Measurements from ENCODE around the gene DHFR.
"Not testable (repeated sequence)": the region's sequence is repeated elsewhere in the genome, so short reads cannot be mapped to it uniquely, and the experiment has no call there.

Gene DHFR

GRCh38 chr5:80597500-80597899 lies 57.3 kb downstream of the DHFR start:
- Mint-ChIP-seq H3K9me3 (no peaks in the 10 kb centered on the region), H3K36me3 (ENCODE audit: low read depth) (no peaks in the 10 kb centered on the region), H3K4me1 (ENCODE audit: low read depth) (no peaks in the 10 kb centered on the region), H3K27me3 (no peaks in the 10 kb centered on the region), H3K4me3 (no peak overlapping the region), H3K27ac (no peak overlapping the region)
- DNase-seq, result no peak

GRCh38 chr5:80594810-80595209 lies 60.0 kb downstream of the DHFR start:
- Mint-ChIP-seq H3K36me3 (ENCODE audit: low read depth) (no peaks in the 10 kb centered on the region), H3K4me3 (no peak overlapping the region), H3K27ac (no peak overlapping the region), H3K4me1 (ENCODE audit: low read depth) (no peaks in the 10 kb centered on the region), H3K27me3 (no peaks in the 10 kb centered on the region), H3K9me3 (no peaks in the 10 kb centered on the region)
- no peak for DNase-seq

- Mint-ChIP-seq H3K27me3 (no peaks in the 10 kb centered on the region), H3K27ac (no peak overlapping the region), H3K9me3 (no peaks in the 10 kb centered on the region), H3K4me3 (no peak overlapping the region), H3K36me3 (ENCODE audit: low read depth) (no peaks in the 10 kb centered on the region), H3K4me1 (ENCODE audit: low read depth) (no peaks in the 10 kb centered on the region)
- no peak for DNase-seq
Observed at GRCh38 chr5:80592761-80593160, 62.0 kb downstream of the DHFR start.

- no peak overlapping the region for H3K27ac Mint-ChIP-seq
- no peaks in the 10 kb centered on the region for H3K36me3 Mint-ChIP-seq (ENCODE audit: low read depth)
- H3K27me3 Mint-ChIP-seq, result no peaks in the 10 kb centered on the region
- no peak overlapping the region for H3K4me3 Mint-ChIP-seq
- no peaks in the 10 kb centered on the region for H3K9me3 Mint-ChIP-seq
- H3K4me1 Mint-ChIP-seq (ENCODE audit: low read depth), result no peaks in the 10 kb centered on the region
- no peak for DNase-seq
Observed at GRCh38 chr5:80592105-80592504, 62.7 kb downstream of the DHFR start.

GRCh38 chr5:80591352-80591751 lies 63.4 kb downstream of the DHFR start:
- H3K9me3 Mint-ChIP-seq, result no peaks in the 10 kb centered on the region
- no peak overlapping the region for H3K27ac Mint-ChIP-seq
- no peaks in the 10 kb centered on the region for H3K36me3 Mint-ChIP-seq (ENCODE audit: low read depth)
- DNase-seq, result no peak
- peaks cover 4% of the 10 kb centered on the region for H3K27me3 Mint-ChIP-seq
- no peaks in the 10 kb centered on the region for H3K4me1 Mint-ChIP-seq (ENCODE audit: low read depth)
- H3K4me3 Mint-ChIP-seq, result no peak overlapping the region

GRCh38 chr5:80590766-80591165 lies 64.0 kb downstream of the DHFR start:
- Mint-ChIP-seq H3K4me1 (ENCODE audit: low read depth) (no peaks in the 10 kb centered on the region), H3K4me3 (no peak overlapping the region), H3K36me3 (ENCODE audit: low read depth) (no peaks in the 10 kb centered on the region), H3K27ac (no peak overlapping the region), H3K27me3 (peaks cover 4% of the 10 kb centered on the region), H3K9me3 (no peaks in the 10 kb centered on the region)
- DNase-seq, result no peak

- Mint-ChIP-seq H3K27ac (no peak overlapping the region), H3K36me3 (ENCODE audit: low read depth) (no peaks in the 10 kb centered on the region), H3K4me1 (ENCODE audit: low read depth) (no peaks in the 10 kb centered on the region), H3K4me3 (no peak overlapping the region), H3K9me3 (no peaks in the 10 kb centered on the region), H3K27me3 (peaks cover 15% of the 10 kb centered on the region)
- no peak for DNase-seq
Observed at GRCh38 chr5:80588858-80589540, 65.8 kb downstream of the DHFR start.

GRCh38 chr5:80584770-80585169 lies 70.0 kb downstream of the DHFR start:
- Mint-ChIP-seq H3K27ac (no peak overlapping the region), H3K27me3 (peaks cover 18% of the 10 kb centered on the region), H3K36me3 (ENCODE audit: low read depth) (no peaks in the 10 kb centered on the region), H3K4me3 (no peak overlapping the region), H3K4me1 (ENCODE audit: low read depth) (no peaks in the 10 kb centered on the region), H3K9me3 (no peaks in the 10 kb centered on the region)
- no peak for DNase-seq

- not testable (repeated sequence) for H3K9me3 Mint-ChIP-seq; H3K27ac Mint-ChIP-seq; H3K36me3 Mint-ChIP-seq (ENCODE audit: low read depth); H3K4me1 Mint-ChIP-seq (ENCODE audit: low read depth); DNase-seq; H3K4me3 Mint-ChIP-seq
- peaks cover 33% of the 10 kb centered on the region for H3K27me3 Mint-ChIP-seq
Observed at GRCh38 chr5:80580291-80580690, 74.5 kb downstream of the DHFR start.

- Mint-ChIP-seq H3K27ac (no peak overlapping the region), H3K36me3 (ENCODE audit: low read depth) (no peaks in the 10 kb centered on the region), H3K9me3 (no peaks in the 10 kb centered on the region), H3K27me3 (peaks cover 23% of the 10 kb centered on the region), H3K4me3 (no peak overlapping the region), H3K4me1 (ENCODE audit: low read depth) (no peaks in the 10 kb centered on the region)
- DNase-seq, result no peak
Observed at GRCh38 chr5:80579050-80579449, 75.7 kb downstream of the DHFR start.

- Mint-ChIP-seq H3K4me1 (ENCODE audit: low read depth) (no peaks in the 10 kb centered on the region), H3K4me3 (no peak overlapping the region), H3K36me3 (ENCODE audit: low read depth) (no peaks in the 10 kb centered on the region), H3K27ac (no peak overlapping the region), H3K27me3 (peaks cover 31% of the 10 kb centered on the region), H3K9me3 (no peaks in the 10 kb centered on the region)
- no peak for DNase-seq
Observed at GRCh38 chr5:80577707-80578106, 77.1 kb downstream of the DHFR start.

GRCh38 chr5:80576383-80576782 lies 78.4 kb downstream of the DHFR start:
- Mint-ChIP-seq H3K36me3 (ENCODE audit: low read depth) (no peaks in the 10 kb centered on the region), H3K27ac (no peak overlapping the region), H3K4me3 (no peak overlapping the region), H3K27me3 (peaks cover 44% of the 10 kb centered on the region), H3K4me1 (ENCODE audit: low read depth) (no peaks in the 10 kb centered on the region), H3K9me3 (no peaks in the 10 kb centered on the region)
- DNase-seq, result no peak
